OCI-LY1 (cell line): Measurements from ENCODE around the gene CPT1C.

Source experiments
- H2AFZ ChIP-seq: fragments of 200-600 bp; sonication (generic), shearing (Covaris generic); 2 replicates; pipeline ENCODE4 v1.6.0; 2014; ENCODE audit warnings: antibody characterized with exemption, mild to moderate bottlenecking, low read length
- H3F3A ChIP-seq: fragments of 200-600 bp; sonication (generic), shearing (Covaris generic); 2 replicates; pipeline ENCODE4 v1.6.0; 2014; ENCODE audit warnings: mild to moderate bottlenecking, antibody characterized with exemption, low read length, moderate library complexity; ENCODE audit not compliant: insufficient read depth
- H3K27ac ChIP-seq: fragments of 200-600 bp; sonication (generic); 2 replicates; pipeline ENCODE4 v1.5.1; 2014; ENCODE audit warnings: low read length, mixed run types, mild to moderate bottlenecking, low read depth; ENCODE audit not compliant: poor library complexity, severe bottlenecking
- H3K27me3 ChIP-seq: fragments of 200-600 bp; sonication (generic); 2 replicates; pipeline ENCODE4 v1.6.0; 2014; ENCODE audit warnings: antibody characterized with exemption, mild to moderate bottlenecking, low read length, moderate library complexity; ENCODE audit not compliant: insufficient read depth
- H3K36me3 ChIP-seq: fragments of 200-600 bp; sonication (generic); 2 replicates; pipeline ENCODE4 v1.6.1; 2014; ENCODE audit warnings: mild to moderate bottlenecking, antibody characterized with exemption, low read length, moderate library complexity, mixed read lengths; ENCODE audit not compliant: insufficient read depth
- H3K4me1 ChIP-seq: fragments of 200-600 bp; sonication (generic); 2 replicates; pipeline ENCODE4 v1.5.1; 2014; ENCODE audit warnings: mild to moderate bottlenecking, low read length, moderate library complexity; ENCODE audit not compliant: insufficient read depth, severe bottlenecking
- H3K4me2 ChIP-seq: fragments of 200-600 bp; sonication (generic), shearing (Covaris generic); 2 replicates; pipeline ENCODE4 v1.6.1; 2014; ENCODE audit warnings: low read length
- H3K4me3 ChIP-seq: fragments of 200-600 bp; sonication (generic); 2 replicates; pipeline ENCODE4 v1.5.1; 2014; ENCODE audit warnings: low read length, low read depth, mild to moderate bottlenecking, mixed read lengths; ENCODE audit not compliant: poor library complexity, severe bottlenecking
- H3K79me2 ChIP-seq: fragments of 200-600 bp; shearing (Covaris generic); 2 replicates; pipeline ENCODE4 v1.6.1; 2016; ENCODE audit warnings: mixed run types, low read length, mixed read lengths; ENCODE audit not compliant: insufficient read depth
- H3K9ac ChIP-seq: fragments of 200-600 bp; sonication (generic), shearing (Covaris generic); 2 replicates; pipeline ENCODE4 v1.6.1; 2014; ENCODE audit warnings: mild to moderate bottlenecking, low read length, mixed read lengths
- H3K9me2 ChIP-seq: fragments of 200-600 bp; sonication (generic), shearing (Covaris generic); 2 replicates; pipeline ENCODE4 v1.6.1; 2014; ENCODE audit warnings: low read depth, mild to moderate bottlenecking, low read length, mixed read lengths
- H3K9me3 ChIP-seq: fragments of 200-600 bp; shearing (Covaris generic); 2 replicates; pipeline ENCODE4 v1.6.1; 2014; ENCODE audit warnings: low read length, mixed read lengths
- H4K20me1 ChIP-seq: fragments of 200-600 bp; sonication (generic), shearing (Covaris generic); 2 replicates; pipeline ENCODE4 v1.6.0; 2016; ENCODE audit warnings: mild to moderate bottlenecking, low read length; ENCODE audit not compliant: insufficient read depth
- CTCF ChIP-seq: fragments of 200-600 bp; sonication (generic), shearing (Covaris generic); IDR thresholded peaks from 2 replicates; pipeline ENCODE4 v1.5.1; 2017; ENCODE audit warnings: mild to moderate bottlenecking, antibody characterized with exemption, low read length, moderate library complexity, mixed read lengths
- EZH2 ChIP-seq: fragments of 200-600 bp; sonication (generic), shearing (Covaris generic); IDR thresholded peaks from 2 replicates; pipeline ENCODE4 v1.8.0; 2017; ENCODE audit warnings: borderline replicate concordance, mixed run types, mild to moderate bottlenecking, antibody characterized with exemption, low read length, moderate library complexity, mixed read lengths

The CPT1C gene

DNA sequence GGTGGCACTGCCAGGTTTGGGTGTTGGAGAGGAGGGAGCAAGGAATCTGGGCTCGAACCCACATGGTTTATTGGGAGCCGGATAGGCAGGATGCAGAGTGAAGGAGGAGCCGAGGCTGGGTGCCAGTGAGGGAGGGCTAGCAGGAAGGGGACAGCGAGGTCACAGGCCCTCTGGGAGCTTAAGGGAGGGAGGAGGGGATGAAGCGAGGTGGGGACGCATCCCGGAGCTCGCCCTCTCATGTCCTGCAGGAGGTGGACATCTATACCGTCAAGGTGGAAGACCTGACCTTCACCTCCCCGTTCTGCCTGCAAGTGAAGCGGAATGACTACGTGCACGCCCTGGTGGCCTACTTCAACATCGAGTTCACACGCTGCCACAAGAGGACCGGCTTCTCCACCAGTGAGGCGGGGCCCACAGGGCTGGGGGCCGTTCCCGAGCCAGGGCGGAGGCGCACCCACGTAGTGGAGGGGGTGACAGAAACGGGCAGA is 5.0 kb upstream of the CPT1C start:
- Histone ChIP-seq H2AFZ (no peak overlapping the region), H3K27me3 (no peaks in the 10 kb centered on the region), H4K20me1 (no peaks in the 10 kb centered on the region), H3K4me1 (peaks cover 5% of the 10 kb centered on the region), H3K36me3 (peaks cover 92% of the 10 kb centered on the region), H3K9me2 (no peaks in the 10 kb centered on the region), H3K9me3 (no peaks in the 10 kb centered on the region), H3K9ac (no peak overlapping the region), H3K4me3 (no peak overlapping the region), H3K79me2 (0 out of 2 replicates have a peak, but pooled peaks cover 4% of the 10 kb centered on the region), H3F3A (no peaks in the 10 kb centered on the region), H3K4me2 (no peak overlapping the region), H3K27ac (no peak overlapping the region)
- TF ChIP-seq EZH2 (no peak), CTCF (no peak)

DNA sequence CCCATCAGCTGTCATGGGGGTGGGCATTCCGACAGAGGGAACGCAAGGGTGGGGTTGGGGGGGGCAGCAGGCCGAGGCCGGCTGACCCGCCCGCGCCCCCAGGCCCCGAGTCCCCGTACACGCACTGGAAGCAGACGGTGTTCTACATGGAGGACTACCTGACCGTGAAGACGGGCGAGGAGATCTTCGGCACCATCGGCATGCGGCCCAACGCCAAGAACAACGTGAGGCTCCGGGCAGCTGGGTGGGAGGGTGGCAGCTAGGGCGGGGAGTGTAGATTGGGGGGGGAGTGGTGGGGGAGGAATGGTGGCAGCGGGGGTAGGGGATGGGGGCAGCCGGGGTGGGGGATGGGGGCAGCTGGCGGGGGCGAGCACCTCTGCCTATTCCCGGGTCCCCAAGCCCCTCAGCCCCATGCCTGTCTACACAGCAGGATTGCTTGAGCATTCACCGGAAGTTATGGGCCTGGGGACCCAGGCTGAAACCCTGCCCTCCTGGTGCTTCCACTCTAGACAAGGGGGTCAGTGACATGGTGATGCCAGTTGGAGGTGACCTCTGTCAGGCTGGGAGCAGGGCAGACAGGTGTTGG is 4.3 kb upstream of the CPT1C start:
- no peaks in the 10 kb centered on the region for H3F3A ChIP-seq
- no peaks in the 10 kb centered on the region for H3K9me3 ChIP-seq
- no peaks in the 10 kb centered on the region for H3K27me3 ChIP-seq
- peaks cover 10% of the 10 kb centered on the region for H3K4me1 ChIP-seq
- H3K36me3 ChIP-seq, result peaks cover 87% of the 10 kb centered on the region
- no peaks in the 10 kb centered on the region for H4K20me1 ChIP-seq
- no peak overlapping the region for H3K9ac ChIP-seq
- no peak overlapping the region for H2AFZ ChIP-seq
- no peaks in the 10 kb centered on the region for H3K9me2 ChIP-seq
- H3K4me2 ChIP-seq, result no peak overlapping the region
- no peaks in the 10 kb centered on the region for H3K79me2 ChIP-seq
- TF ChIP-seq EZH2 (no peak), CTCF (no peak)
- no peak overlapping the region for H3K27ac ChIP-seq
- H3K4me3 ChIP-seq, result no peak overlapping the region

- Histone ChIP-seq H4K20me1 (no peaks in the 10 kb centered on the region), H3K9ac (no peak overlapping the region), H3K9me3 (no peaks in the 10 kb centered on the region), H3K9me2 (no peaks in the 10 kb centered on the region), H3K4me1 (peaks cover 15% of the 10 kb centered on the region), H3K4me3 (no peak overlapping the region), H3F3A (no peaks in the 10 kb centered on the region), H3K27ac (no peak overlapping the region), H3K36me3 (peaks cover 81% of the 10 kb centered on the region), H2AFZ (no peak overlapping the region), H3K4me2 (no peak overlapping the region), H3K27me3 (no peaks in the 10 kb centered on the region), H3K79me2 (no peaks in the 10 kb centered on the region)
- TF ChIP-seq CTCF (no peak), EZH2 (no peak)
Measured at GRCh38 chr19:49687150-49687549, 3.8 kb upstream of the CPT1C start.
